Activated CD8-positive, alpha-beta memory T cell treated with anti-CD3 and anti-CD28 coated beads, Interleukin-2, amount 50 U/mL, for 4 hours (primary cell): Measurements from ENCODE around the gene EEFSEC.
"Not testable (repeated sequence)": the region's sequence is repeated elsewhere in the genome, so short reads cannot be mapped to it uniquely, and the experiment has no call there.

Experiments
- DNase-seq: peaks from one replicate; pipeline ENCODE4 v3.0.0-alpha.2; 2020

Gene EEFSEC

GRCh38 chr3:128154354-128154753 lies 1.1 kb downstream of the EEFSEC start:
- DNase-seq, result not testable (repeated sequence)

GRCh38 chr3:128155616-128156360 lies 2.5 kb downstream of the EEFSEC start:
- DNase-seq, result no peak

- DNase-seq, result no peak
These were observed 7.4 kb downstream of the EEFSEC start for GRCh38 chr3:128160661-128161060.

GRCh38 chr3:128163432-128163831 lies 10.2 kb downstream of the EEFSEC start:
- DNase-seq, result no peak

GRCh38 chr3:128166971-128167453 lies 13.7 kb downstream of the EEFSEC start:
- no peak for DNase-seq

- DNase-seq, result no peak
These were observed 14.3 kb downstream of the EEFSEC start for GRCh38 chr3:128167646-128167972.

- DNase-seq, result no peak
These were observed 14.8 kb downstream of the EEFSEC start for GRCh38 chr3:128167973-128168674.

- no peak for DNase-seq
These were observed 15.6 kb downstream of the EEFSEC start for GRCh38 chr3:128168836-128169235.

- no peak for DNase-seq
These were observed 17.7 kb downstream of the EEFSEC start for GRCh38 chr3:128170866-128171516.

GRCh38 chr3:128173200-128173599 lies 19.9 kb downstream of the EEFSEC start:
- DNase-seq, result no peak

- DNase-seq, result no peak
These were observed 20.6 kb downstream of the EEFSEC start for GRCh38 chr3:128173849-128174248.

GRCh38 chr3:128174675-128175590 lies 21.7 kb downstream of the EEFSEC start:
- no peak for DNase-seq

GRCh38 chr3:128175768-128176167 lies 22.5 kb downstream of the EEFSEC start:
- no peak for DNase-seq

GRCh38 chr3:128176276-128176833 lies 23.1 kb downstream of the EEFSEC start:
- no peak for DNase-seq

GRCh38 chr3:128177865-128178264 lies 24.6 kb downstream of the EEFSEC start:
- no peak for DNase-seq

GRCh38 chr3:128178782-128179483 lies 25.7 kb downstream of the EEFSEC start:
- DNase-seq, result no peak

GRCh38 chr3:128179484-128179819 lies 26.2 kb downstream of the EEFSEC start:
- DNase-seq, result no peak

- DNase-seq, result no peak
These were observed 27.2 kb downstream of the EEFSEC start for GRCh38 chr3:128180436-128180835.

GRCh38 chr3:128180913-128181312 lies 27.6 kb downstream of the EEFSEC start:
- DNase-seq, result no peak

GRCh38 chr3:128182656-128183055 lies 29.4 kb downstream of the EEFSEC start:
- DNase-seq, result no peak

- DNase-seq, result no peak
These were observed 32.6 kb downstream of the EEFSEC start for GRCh38 chr3:128185630-128186447.
